ENCODE measurements around the gene CHN1.

DNA sequence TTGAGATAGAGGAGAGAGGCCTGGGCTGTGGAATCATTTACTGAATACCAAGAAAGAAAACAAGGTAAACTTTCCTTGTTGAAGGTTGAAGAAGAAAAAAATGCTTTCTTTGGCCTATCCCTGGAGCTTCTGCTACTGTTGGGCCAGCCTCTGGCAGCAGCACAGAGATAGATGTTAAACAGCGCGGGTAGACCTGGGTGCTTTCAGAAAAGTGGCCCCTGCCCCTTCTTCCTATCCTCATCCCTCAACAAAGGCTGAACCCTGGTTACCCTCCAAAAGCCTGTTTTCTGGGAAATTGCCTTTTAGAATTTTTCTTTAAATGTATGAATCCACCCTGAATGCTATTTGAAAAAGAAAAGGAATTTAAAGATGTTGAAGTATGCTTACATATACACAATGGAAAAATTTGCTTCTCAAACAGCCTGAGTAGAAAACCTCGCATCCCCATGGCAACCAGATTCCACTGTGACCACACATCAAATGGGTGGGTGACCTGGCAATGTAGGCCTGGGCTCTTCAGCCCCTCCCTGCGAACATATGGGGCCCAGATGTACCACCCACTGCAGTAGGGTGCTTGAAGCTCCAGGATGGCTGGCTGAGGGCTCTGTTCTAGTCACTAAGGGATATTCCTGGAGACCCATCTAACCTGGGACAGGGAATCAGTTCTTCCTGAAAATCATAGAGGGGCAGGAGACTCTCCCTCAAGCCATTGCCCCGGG lies 217.5 kb downstream of the CHN1 start:
- no peak for TF ChIP-seq POLR2A (IDR thresholded peaks at IDR 0.05; ENCODE audit: low read depth, low read length)
- no peak for TF ChIP-seq POLR2AphosphoS5 (IDR thresholded peaks at IDR 0.05; ENCODE audit: low read depth, low read length)
- no peak for TF ChIP-seq TAF1 (IDR thresholded peaks at IDR 0.05; ENCODE audit: borderline replicate concordance, low read depth, low read length)
